ENCODE results near the gene PCSK4.

The PCSK4 gene

DNA sequence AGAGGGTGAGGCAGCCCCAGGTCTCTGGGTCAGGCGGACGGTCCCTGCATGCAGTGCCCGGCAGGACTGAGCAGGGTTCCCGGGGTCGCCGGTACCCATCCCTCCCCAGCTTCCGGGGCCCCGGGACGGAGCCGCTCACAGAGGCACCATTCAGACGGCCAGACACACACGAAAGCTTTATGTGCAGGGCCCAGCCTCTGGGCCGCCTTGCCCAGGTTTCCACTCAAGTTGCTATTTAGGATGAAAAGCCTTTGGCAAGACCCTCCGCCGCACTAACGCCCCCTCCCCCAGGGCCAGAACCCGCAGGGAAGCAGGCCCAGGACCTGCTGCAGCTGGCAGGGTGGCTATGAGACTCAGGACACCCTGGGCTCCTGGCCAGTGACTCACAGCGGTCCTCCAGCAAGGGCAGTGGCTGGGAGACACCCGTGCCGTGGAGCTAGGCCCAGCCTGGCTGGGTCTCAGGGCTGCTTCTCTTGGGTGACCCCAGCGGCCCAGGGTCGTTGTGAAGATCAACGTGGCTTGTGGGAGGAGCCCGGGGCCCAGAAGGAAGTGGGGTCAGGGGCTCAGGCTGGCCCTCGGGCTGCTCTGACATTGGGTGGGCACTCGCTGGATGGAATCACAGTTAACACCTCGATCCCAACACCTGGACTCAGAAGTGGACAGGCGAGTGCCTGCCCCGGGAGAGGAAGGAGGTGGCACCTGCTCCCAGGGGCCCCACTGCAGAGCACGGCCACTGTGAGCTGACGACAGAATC, 16.0 kb downstream of the PCSK4 start:
- no peak for DNase-seq (ENCODE audit: low read depth)
- TF ChIP-seq, protein P1, sequence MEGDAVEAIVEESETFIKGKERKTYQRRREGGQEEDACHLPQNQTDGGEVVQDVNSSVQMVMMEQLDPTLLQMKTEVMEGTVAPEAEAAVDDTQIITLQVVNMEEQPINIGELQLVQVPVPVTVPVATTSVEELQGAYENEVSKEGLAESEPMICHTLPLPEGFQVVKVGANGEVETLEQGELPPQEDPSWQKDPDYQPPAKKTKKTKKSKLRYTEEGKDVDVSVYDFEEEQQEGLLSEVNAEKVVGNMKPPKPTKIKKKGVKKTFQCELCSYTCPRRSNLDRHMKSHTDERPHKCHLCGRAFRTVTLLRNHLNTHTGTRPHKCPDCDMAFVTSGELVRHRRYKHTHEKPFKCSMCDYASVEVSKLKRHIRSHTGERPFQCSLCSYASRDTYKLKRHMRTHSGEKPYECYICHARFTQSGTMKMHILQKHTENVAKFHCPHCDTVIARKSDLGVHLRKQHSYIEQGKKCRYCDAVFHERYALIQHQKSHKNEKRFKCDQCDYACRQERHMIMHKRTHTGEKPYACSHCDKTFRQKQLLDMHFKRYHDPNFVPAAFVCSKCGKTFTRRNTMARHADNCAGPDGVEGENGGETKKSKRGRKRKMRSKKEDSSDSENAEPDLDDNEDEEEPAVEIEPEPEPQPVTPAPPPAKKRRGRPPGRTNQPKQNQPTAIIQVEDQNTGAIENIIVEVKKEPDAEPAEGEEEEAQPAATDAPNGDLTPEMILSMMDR (conservative IDR thresholded peaks at IDR 0.05; ENCODE audit: low read depth, low read length): no peak
- no peak overlapping the region for H3K4me3 ChIP-seq (ENCODE audit: low read depth, low read length)

DNA sequence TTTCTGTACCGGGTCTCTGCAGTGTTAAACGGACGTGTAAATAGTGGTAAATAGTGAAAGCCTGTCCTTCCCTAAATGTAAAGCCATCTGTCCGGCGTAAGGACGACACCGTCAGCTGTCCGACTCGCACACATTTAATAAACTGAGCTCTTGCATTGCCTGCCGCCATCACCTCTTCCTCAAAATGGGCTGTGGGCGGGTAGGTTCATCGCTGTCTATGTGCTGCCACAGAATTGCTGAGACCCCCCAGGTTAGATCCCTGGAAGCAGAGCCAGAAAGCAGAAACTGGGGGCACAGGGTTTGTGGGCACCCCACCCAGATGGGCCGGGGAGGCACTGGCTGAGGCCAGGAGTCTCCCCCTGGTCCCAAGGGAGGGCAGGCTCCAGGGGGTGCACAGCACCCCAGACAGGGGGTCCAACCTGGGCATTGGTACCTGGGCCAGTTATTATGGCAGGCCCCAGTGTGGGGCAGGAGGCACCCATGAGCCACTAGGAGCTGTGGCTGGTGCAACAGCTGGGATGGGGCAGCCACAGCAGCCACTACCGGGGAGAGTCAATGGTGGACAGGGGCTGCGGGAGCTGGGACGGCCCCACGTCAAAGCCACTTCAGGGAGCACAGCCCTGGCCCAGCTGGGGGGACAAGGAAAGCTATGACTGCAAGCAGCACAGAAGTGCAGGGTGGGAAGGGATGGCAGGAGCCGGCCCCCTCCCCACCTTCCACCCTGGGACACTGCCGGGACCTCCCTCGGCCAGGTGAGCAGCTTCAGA, 16.9 kb downstream of the PCSK4 start:
- no peak overlapping the region for H3K4me3 ChIP-seq (ENCODE audit: low read depth, low read length)
- TF ChIP-seq, protein P1 (conservative IDR thresholded peaks at IDR 0.05; ENCODE audit: low read depth, low read length): no peak
- no peak for DNase-seq (ENCODE audit: low read depth)

DNA sequence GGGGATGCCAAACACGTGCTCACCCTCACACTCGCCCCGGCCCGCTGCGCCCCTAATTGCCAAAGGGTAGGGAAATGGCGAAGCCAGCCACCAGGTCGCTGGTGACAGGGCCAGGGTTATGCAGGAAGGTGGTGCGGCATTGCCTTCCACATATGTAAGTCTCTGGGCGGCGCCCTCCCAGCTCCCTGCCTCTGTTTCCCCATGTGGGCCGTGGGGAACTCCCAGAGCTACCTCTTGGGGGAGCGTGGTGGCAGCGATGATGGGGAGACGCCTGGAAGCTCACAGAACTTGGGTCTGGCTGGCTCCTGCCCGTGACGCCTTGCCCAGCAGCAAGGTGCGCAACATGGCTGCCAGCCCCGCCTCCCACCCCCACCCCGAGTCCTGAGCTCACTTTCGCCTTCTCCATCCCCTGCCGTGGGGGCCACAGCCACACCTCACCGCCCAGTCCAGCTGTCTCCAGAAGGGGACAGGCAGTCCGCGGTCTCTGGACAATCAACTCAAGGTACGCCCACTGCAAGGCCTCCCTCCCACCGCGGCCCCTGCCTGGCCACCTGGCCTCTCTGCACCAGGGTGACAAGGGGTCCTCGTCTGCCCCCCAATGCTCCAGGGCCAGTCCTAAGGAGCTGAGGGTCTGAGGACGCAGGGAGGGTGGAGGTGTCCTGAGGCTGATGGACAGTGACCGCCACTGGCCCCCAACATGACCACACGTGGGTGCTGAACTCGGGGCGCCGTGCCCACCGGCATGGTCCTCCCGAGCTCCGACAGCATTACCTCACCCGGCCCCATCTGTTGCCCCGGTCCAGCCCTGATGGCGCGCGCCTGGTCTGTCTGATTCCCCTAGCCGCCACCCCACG, 17.7 kb downstream of the PCSK4 start:
- TF ChIP-seq, protein P1 (conservative IDR thresholded peaks at IDR 0.05; ENCODE audit: low read depth, low read length): no peak
- DNase-seq (ENCODE audit: low read depth): no peak
- H3K4me3 ChIP-seq (ENCODE audit: low read depth, low read length): no peak overlapping the region

DNA sequence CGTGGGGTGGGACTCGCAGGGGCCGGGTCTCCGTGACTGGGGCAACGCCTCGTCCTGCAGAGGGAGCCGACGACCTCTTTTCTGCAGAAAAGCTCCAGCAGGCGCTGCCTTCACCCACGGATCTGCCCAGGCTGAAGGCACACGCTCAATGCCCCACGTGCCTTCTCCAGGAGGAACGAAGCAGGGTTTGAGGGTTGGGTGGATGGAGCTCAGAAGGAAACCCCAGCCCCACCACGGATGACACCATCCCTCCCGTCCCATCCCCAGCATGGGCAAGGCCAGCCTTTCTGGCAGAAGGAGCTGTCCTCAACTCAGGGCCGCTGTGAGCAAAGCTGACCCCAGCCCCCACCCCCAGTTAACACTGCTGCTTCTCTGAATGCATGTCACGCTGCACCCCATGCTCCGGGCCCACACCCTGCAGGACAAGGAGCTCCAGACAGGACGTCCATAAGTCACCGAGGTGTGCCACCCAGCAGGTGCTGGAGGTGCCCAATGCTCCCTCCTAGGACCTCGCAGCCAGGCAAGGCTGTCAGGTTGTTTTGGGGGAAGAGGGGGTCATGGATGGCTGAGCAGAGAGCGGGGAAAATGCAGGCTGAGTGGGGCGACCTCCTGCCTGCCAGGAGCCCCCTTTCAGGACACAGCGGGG, 18.5 kb downstream of the PCSK4 start:
- TF ChIP-seq, protein P1 (conservative IDR thresholded peaks at IDR 0.05; ENCODE audit: low read depth, low read length): peak; percentile 15
- no peak overlapping the region for H3K4me3 ChIP-seq (ENCODE audit: low read depth, low read length)
- DNase-seq (ENCODE audit: low read depth): no peak

DNA sequence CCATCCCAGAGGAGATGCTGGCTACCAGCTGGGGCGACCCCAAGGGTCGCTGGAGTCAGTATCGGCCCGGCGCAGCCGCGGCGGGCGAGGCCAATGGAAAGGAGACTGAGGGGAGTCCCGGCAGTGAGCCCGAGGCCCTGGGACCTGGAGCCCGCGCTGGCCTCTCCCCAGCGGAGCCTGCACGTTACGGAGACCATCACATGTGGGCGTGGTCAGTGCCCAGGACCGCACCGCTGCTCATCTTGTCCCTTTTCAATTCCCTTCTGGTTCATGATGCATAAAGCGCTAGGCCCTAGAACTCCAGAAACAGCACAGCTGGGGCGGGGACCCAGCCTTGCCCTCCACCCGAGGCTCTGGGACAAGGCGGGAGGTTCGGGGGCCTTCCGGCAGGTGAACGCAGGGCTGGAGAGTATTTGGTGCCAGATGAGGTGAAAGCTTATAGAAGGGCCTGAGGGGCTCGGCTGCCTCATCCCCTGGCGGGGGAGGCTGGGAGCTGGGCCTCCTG, 19.1 kb downstream of the PCSK4 start:
- TF ChIP-seq, protein P1 (conservative IDR thresholded peaks at IDR 0.05; ENCODE audit: low read depth, low read length): no peak
- no peak overlapping the region for H3K4me3 ChIP-seq (ENCODE audit: low read depth, low read length)
- no peak for DNase-seq (ENCODE audit: low read depth)

DNA sequence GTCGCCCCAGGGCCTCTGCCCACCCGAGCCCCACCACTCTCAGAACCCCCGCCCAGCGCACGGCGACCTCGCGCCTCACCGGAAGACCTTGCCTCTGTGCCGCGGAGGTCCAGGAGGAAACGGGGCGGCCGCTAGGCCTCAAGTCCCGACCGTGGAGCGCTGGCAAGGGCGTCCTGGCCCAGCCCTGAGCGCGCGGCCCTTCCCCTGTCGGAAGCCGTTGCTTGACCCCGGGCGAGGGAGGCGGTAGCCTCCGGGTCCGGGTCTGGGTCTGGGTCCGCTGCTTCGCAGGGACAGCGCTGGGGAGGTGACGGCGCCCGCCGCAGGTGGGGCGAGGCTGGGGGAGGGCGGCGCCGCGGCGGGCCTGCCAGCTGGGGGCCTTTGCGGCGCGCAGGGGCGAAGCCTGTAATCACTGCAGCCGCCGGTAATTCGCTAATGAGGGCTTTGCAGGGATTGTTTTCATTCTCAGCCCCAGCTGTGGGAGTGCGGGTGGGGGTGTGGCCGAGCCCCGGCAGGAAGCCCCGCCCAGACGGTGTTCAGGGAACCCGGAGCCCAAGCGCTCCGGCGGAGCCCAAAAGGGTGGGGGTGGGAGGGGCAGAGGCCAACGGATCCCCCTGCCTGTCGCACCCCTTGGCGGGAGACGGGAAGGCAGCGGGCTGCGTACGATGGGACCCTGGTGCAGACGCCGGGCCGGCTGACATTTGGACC, 19.7 kb downstream of the PCSK4 start:
- peak; percentile 25 for DNase-seq (ENCODE audit: low read depth)

More for the DNA sequence above, 19.7 kb downstream of the PCSK4 start:
- peak overlapping the region; percentile 28 for H3K4me3 ChIP-seq (ENCODE audit: low read depth, low read length)
- TF ChIP-seq, protein P1 (conservative IDR thresholded peaks at IDR 0.05; ENCODE audit: low read depth, low read length): no peak

Data from choroid plexus epithelial cell (primary cell).